H1 (cell line): ENCODE data around the gene POLN. TPM values are rescaled to one million over a fixed set of nuclear protein-coding genes. Genes with fewer than 3 reads are reported as not detected.

ENCODE experiments used
- FOSL1 ChIP-seq: IDR thresholded peaks from 2 replicates; pipeline ENCODE4 v1.6.1; 2011; ENCODE audit warnings: mild to moderate bottlenecking, low read depth, low read length, moderate library complexity; ENCODE audit not compliant: insufficient read depth
- SP1 ChIP-seq: IDR thresholded peaks from 2 replicates; pipeline ENCODE4 v1.6.1; 2011; ENCODE audit warnings: low read depth, low read length
- SP2 ChIP-seq: IDR thresholded peaks from 2 replicates; pipeline ENCODE4 v1.6.1; 2012; ENCODE audit warnings: mild to moderate bottlenecking, low read length, inconsistent platforms
- SRF ChIP-seq: IDR thresholded peaks from 2 replicates; pipeline ENCODE4 v1.6.1; 2011; ENCODE audit warnings: mild to moderate bottlenecking, low read depth, low read length, moderate library complexity
- polyA plus RNA-seq, 7 experiments: library from polyadenylated mRNA; depleted of rRNA in 3 of 7; stranded (reverse) in 5 of 7; unstranded in 2 of 7; fragments of >200 nt in 5 of 7; fragments of 200-250 nt in 2 of 7; gene quantifications; 1 replicate in 5 of 7; 2 replicates in 1 of 7; 4 replicates in 1 of 7; pipeline versions ENCODE4 v1.2.1 to v1.2.3, GENCODE V29; 2011 to 2013; ENCODE audit warnings: missing spikeins in 2 of 7, mixed read lengths in 2 of 7
- total RNA-seq: library from RNA; stranded (reverse); fragmentation: NEBNext Ultra II Directional; extraction: Animal tissue kit (Norgen Biotek cat#: 25700); gene quantifications from 2 replicates; pipeline ENCODE4 v1.2.1, GENCODE V29; 2021

Gene POLN
- total and polyA plus RNA-seq, 2 of the 8 experiments (the other 6 are each of a cell fraction or from before 2014, with no cell fraction given): 0.98 to 1.5 TPM

GRCh38 chr4:2218436-2218835 is 23.5 kb downstream of the POLN start (continued):
- TF ChIP-seq SP2 (no peak), FOSL1 (no peak), SRF (no peak), SP1 (no peak)
